Choroid plexus epithelial cell (primary cell): Measurements from ENCODE around the gene GPR78.

ENCODE experiments used
- DNase-seq: peaks from one replicate; pipeline ENCODE4 v3.0.0-alpha.2; 2010; ENCODE audit warnings: low read depth
- H3K4me3 ChIP-seq: 2 replicates; pipeline ENCODE4 v1.5.1; 2011; ENCODE audit warnings: low read depth, mild to moderate bottlenecking, control low read depth, low read length, moderate library complexity
- CTCF ChIP-seq: conservative IDR thresholded peaks from 2 replicates; pipeline ENCODE4 v1.5.1; 2011; ENCODE audit warnings: low read depth, mild to moderate bottlenecking, control low read depth, inconsistent platforms, low read length, moderate library complexity

Gene GPR78

GRCh38 chr4:8606476-8606875 lies 26.3 kb downstream of the GPR78 start:
- TF ChIP-seq CTCF, result no peak
- no peak for DNase-seq
- H3K4me3 ChIP-seq, result no peak overlapping the region

- TF ChIP-seq CTCF, result no peak
- DNase-seq, result no peak
- no peak overlapping the region for H3K4me3 ChIP-seq
Observed at GRCh38 chr4:8606966-8607365, 26.8 kb downstream of the GPR78 start.

- H3K4me3 ChIP-seq, result no peak overlapping the region
- TF ChIP-seq CTCF, result peak; percentile 83
Observed at GRCh38 chr4:8607603-8608481, 27.6 kb downstream of the GPR78 start.

GRCh38 chr4:8608714-8609391 lies 28.7 kb downstream of the GPR78 start:
- H3K4me3 ChIP-seq, result no peak overlapping the region
- no peak for TF ChIP-seq CTCF
- no peak for DNase-seq

More at GRCh38 chr4:8607603-8608481, 27.6 kb downstream of the GPR78 start:
- DNase-seq, result no peak

- no peak overlapping the region for H3K4me3 ChIP-seq
- DNase-seq, result no peak
Observed at GRCh38 chr4:8609406-8609805, 29.2 kb downstream of the GPR78 start.

GRCh38 chr4:8609824-8610350 lies 29.7 kb downstream of the GPR78 start:
- no peak for TF ChIP-seq CTCF
- no peak overlapping the region for H3K4me3 ChIP-seq
- no peak for DNase-seq

More at GRCh38 chr4:8609406-8609805, 29.2 kb downstream of the GPR78 start:
- no peak for TF ChIP-seq CTCF
